Testis (tissue), 2 donors: Measurements from ENCODE around the gene RHBDL3.

Experiments
- POLR2A ChIP-seq: fragments of 450-650 bp; IDR thresholded peaks from one replicate; pipeline ENCODE4 v1.6.1; 2017; ENCODE audit warnings: antibody characterized with exemption, mild to moderate bottlenecking, moderate library complexity
- TF ChIP-seq, protein P1 (sequence below), 3 experiments: fragments of 450-650 bp in 2 of 3; fragments of 200-600 bp in 1 of 3; sonication (generic) in 1 of 3; IDR thresholded peaks; one replicate each; pipeline ENCODE4 v1.5.1; 2016 to 2019; ENCODE audit warnings: antibody characterized with exemption in 3 of 3, mild to moderate bottlenecking in 2 of 3, moderate library complexity in 1 of 3

DNA sequence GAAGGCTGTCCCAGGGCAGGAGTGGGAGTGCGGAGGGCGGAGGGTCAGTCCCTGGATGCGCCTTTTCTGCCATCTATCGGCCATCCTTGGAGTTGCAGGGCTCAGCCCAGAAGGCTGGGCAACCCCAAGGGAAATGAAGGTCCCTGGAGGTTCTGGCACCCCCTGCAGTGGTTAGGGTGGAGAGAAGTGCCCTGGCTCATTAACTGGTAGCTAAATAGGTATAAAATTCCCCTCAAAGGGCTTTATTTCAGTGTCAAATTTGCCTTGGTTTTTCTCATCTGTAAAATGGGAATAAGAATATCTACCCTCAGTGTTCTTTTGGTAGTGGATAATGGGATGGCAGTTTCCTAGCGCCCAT lies 53.9 kb downstream of the RHBDL3 start:
- TF ChIP-seq POLR2A: no peak
- TF ChIP-seq, protein P1, sequence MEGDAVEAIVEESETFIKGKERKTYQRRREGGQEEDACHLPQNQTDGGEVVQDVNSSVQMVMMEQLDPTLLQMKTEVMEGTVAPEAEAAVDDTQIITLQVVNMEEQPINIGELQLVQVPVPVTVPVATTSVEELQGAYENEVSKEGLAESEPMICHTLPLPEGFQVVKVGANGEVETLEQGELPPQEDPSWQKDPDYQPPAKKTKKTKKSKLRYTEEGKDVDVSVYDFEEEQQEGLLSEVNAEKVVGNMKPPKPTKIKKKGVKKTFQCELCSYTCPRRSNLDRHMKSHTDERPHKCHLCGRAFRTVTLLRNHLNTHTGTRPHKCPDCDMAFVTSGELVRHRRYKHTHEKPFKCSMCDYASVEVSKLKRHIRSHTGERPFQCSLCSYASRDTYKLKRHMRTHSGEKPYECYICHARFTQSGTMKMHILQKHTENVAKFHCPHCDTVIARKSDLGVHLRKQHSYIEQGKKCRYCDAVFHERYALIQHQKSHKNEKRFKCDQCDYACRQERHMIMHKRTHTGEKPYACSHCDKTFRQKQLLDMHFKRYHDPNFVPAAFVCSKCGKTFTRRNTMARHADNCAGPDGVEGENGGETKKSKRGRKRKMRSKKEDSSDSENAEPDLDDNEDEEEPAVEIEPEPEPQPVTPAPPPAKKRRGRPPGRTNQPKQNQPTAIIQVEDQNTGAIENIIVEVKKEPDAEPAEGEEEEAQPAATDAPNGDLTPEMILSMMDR (IDR thresholded peaks at IDR 0.05): peak; percentile 71 to 92 (median 82)
